Skeletal muscle satellite cell (primary cell): ENCODE measurements around the gene BEAN1.
"Not testable (repeated sequence)": the region's sequence is repeated elsewhere in the genome, so short reads cannot be mapped to it uniquely, and the experiment has no call there.

Experiments used
- H3K27me3 ChIP-seq: 2 replicates; pipeline ENCODE4 v1.7.0; 2013; ENCODE audit warnings: low read length; ENCODE audit not compliant: control insufficient read depth, insufficient read depth
- H3K36me3 ChIP-seq: 2 replicates; pipeline ENCODE4 v1.7.0; 2013; ENCODE audit warnings: mild to moderate bottlenecking, control low read depth, low read length; ENCODE audit not compliant: insufficient read depth
- H3K4me1 ChIP-seq: 2 replicates; pipeline ENCODE4 v1.7.0; 2013; ENCODE audit warnings: low read length; ENCODE audit not compliant: control insufficient read depth, insufficient read depth
- H3K4me2 ChIP-seq: 2 replicates; pipeline ENCODE4 v1.7.0; 2013; ENCODE audit warnings: mild to moderate bottlenecking, low read length
- H3K4me3 ChIP-seq: 2 replicates; pipeline ENCODE4 v1.7.0; 2013; ENCODE audit warnings: low read length
- H3K9ac ChIP-seq: 2 replicates; pipeline ENCODE4 v1.7.0; 2013; ENCODE audit warnings: mild to moderate bottlenecking, low read depth, low read length, moderate library complexity
- H3K9me3 ChIP-seq: replicated peaks from 2 replicates; pipeline ENCODE4 v1.7.0; 2013; ENCODE audit warnings: mild to moderate bottlenecking, control low read depth, low read length

BEAN1 gene

GRCh38 chr16:66494916-66495315 lies 67.8 kb downstream of the BEAN1 start:
- Histone ChIP-seq H3K9me3 (no peaks in the 10 kb centered on the region), H3K4me3 (no peak overlapping the region), H3K9ac (no peak overlapping the region), H3K36me3 (no peaks in the 10 kb centered on the region), H3K4me1 (no peaks in the 10 kb centered on the region), H3K4me2 (no peak overlapping the region), H3K27me3 (no peaks in the 10 kb centered on the region)

GRCh38 chr16:66495440-66495839 lies 68.3 kb downstream of the BEAN1 start:
- Histone ChIP-seq H3K9ac (no peak overlapping the region), H3K4me3 (no peak overlapping the region), H3K36me3 (no peaks in the 10 kb centered on the region), H3K27me3 (no peaks in the 10 kb centered on the region), H3K4me2 (no peak overlapping the region), H3K9me3 (no peaks in the 10 kb centered on the region), H3K4me1 (no peaks in the 10 kb centered on the region)

DNA sequence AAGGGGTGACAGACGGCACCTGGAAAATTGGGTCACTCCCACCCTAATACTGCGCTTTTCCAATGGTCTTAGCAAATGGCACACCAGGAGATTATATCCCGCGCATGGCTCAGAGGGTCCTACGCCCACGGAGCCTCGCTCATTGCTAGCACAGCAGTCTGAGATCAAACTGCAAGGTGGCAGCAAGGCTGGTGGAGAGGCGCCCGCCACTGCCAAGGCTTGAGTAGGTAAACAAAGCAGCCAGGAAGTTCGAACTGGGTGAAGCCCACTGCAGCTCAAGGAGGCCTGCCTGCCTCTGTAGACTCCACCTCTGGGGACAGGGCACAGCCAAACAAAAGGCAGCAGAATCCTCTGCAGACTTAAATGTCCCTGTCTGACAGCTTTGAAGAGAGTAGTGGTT lies 69.1 kb downstream of the BEAN1 start:
- not testable (repeated sequence) for H3K9ac ChIP-seq, H3K36me3 ChIP-seq, H3K9me3 ChIP-seq, H3K4me3 ChIP-seq, H3K4me2 ChIP-seq, H3K27me3 ChIP-seq, H3K4me1 ChIP-seq

GRCh38 chr16:66497921-66498320 lies 70.8 kb downstream of the BEAN1 start:
- not testable (repeated sequence) for H3K9ac ChIP-seq, H3K4me3 ChIP-seq, H3K4me2 ChIP-seq

DNA sequence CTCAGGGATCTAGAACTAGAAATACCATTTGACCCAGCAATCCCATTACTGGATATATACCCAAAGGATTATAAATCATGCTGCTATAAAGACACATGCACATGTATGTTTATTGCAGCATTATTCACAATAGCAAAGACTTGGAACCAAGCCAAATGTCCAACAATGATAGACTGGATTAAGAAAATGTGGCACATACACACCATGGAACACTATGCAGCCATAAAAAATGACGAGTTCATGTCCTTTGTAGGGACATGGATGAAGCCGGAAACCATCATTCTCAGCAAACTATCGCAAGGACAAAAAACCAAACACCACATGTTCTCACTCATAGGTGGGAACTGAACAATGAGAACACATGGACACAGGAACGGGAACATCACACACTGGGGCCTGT lies 74.5 kb downstream of the BEAN1 start:
- H3K9ac ChIP-seq, H3K27me3 ChIP-seq, H3K4me2 ChIP-seq, H3K4me3 ChIP-seq, H3K9me3 ChIP-seq, H3K36me3 ChIP-seq: not testable (repeated sequence)
- H3K4me1 ChIP-seq = peaks cover 20% of the 10 kb centered on the region

More at GRCh38 chr16:66497921-66498320, 70.8 kb downstream of the BEAN1 start:
- not testable (repeated sequence) for H3K27me3 ChIP-seq, H3K9me3 ChIP-seq, H3K4me1 ChIP-seq, H3K36me3 ChIP-seq

GRCh38 chr16:66502020-66502913 lies 75.2 kb downstream of the BEAN1 start:
- Histone ChIP-seq H3K9ac (no peak overlapping the region), H3K4me1 (peaks cover 20% of the 10 kb centered on the region), H3K36me3 (no peaks in the 10 kb centered on the region), H3K4me2 (peak overlapping the region; percentile 13), H3K9me3 (no peaks in the 10 kb centered on the region), H3K27me3 (no peaks in the 10 kb centered on the region), H3K4me3 (no peak overlapping the region)

DNA sequence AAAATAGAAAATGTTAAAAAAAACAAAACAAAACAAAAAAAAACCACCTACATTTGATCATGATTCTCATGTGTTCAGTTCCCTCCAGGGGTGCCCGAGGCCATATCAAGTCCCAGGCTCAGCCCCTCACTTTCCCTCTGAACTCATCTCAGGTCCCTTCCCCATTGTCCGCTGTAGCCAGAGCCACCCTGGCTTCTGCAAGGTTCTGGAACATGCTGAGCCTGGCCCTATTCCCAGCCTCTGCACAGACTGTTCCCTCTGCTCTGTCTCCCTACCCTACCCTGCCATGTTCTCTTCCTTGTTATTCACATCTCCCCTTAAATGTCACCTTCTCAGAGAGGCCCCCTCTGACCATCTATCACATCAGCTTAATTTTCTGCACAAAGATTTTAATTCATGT lies 75.9 kb downstream of the BEAN1 start:
- peak overlapping the region; percentile 33 for H3K4me2 ChIP-seq
- H3K9ac ChIP-seq = no peak overlapping the region
- H3K4me1 ChIP-seq = peaks cover 20% of the 10 kb centered on the region
- no peak overlapping the region for H3K4me3 ChIP-seq
- H3K36me3 ChIP-seq = no peaks in the 10 kb centered on the region
- H3K27me3 ChIP-seq = no peaks in the 10 kb centered on the region
- no peaks in the 10 kb centered on the region for H3K9me3 ChIP-seq

- peak overlapping the region; percentile 33 for H3K4me2 ChIP-seq
- no peak overlapping the region for H3K4me3 ChIP-seq
- no peaks in the 10 kb centered on the region for H3K27me3 ChIP-seq
Observed at GRCh38 chr16:66503612-66504011, 76.5 kb downstream of the BEAN1 start.

DNA sequence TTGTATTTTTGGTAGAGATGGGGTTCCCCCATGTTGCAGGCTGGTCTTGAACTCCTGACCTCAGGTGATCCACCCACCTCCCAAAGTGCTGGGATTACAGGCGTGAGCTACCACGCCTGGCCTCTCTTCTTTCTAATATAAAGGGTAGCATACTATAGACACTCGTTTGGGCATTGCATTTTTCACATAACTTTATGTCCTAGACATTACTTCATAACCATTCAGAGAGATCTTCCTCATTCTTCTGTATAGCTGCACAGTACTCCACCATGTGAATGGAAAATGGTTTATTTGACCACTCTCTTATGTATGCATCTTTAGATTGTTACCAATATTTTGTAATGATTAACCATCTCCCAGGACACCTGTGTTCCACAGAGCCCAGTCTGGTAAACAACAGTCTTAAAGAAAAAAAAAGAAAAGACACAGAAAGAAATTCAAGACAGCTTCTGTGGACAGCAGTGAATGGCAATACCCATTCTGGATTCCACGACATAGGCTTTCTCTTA lies 80.7 kb downstream of the BEAN1 start:
- H3K4me3 ChIP-seq = no peak overlapping the region
- H3K36me3 ChIP-seq = no peaks in the 10 kb centered on the region
- peaks cover 32% of the 10 kb centered on the region for H3K4me1 ChIP-seq
- no peaks in the 10 kb centered on the region for H3K9me3 ChIP-seq
- no peak overlapping the region for H3K9ac ChIP-seq
- no peak overlapping the region for H3K4me2 ChIP-seq
- no peaks in the 10 kb centered on the region for H3K27me3 ChIP-seq

More at GRCh38 chr16:66503612-66504011, 76.5 kb downstream of the BEAN1 start:
- Histone ChIP-seq H3K4me1 (peaks cover 20% of the 10 kb centered on the region), H3K36me3 (no peaks in the 10 kb centered on the region), H3K9ac (no peak overlapping the region), H3K9me3 (no peaks in the 10 kb centered on the region)

GRCh38 chr16:66508248-66508913 lies 81.3 kb downstream of the BEAN1 start:
- Histone ChIP-seq H3K36me3 (no peaks in the 10 kb centered on the region), H3K27me3 (no peaks in the 10 kb centered on the region), H3K4me2 (no peak overlapping the region), H3K9ac (no peak overlapping the region), H3K9me3 (no peaks in the 10 kb centered on the region), H3K4me1 (peaks cover 32% of the 10 kb centered on the region), H3K4me3 (no peak overlapping the region)

- H3K4me1 ChIP-seq = peaks cover 30% of the 10 kb centered on the region
- no peak overlapping the region for H3K4me3 ChIP-seq
- H3K36me3 ChIP-seq = no peaks in the 10 kb centered on the region
- no peaks in the 10 kb centered on the region for H3K9me3 ChIP-seq
- H3K9ac ChIP-seq = no peak overlapping the region
- H3K27me3 ChIP-seq = no peaks in the 10 kb centered on the region
- H3K4me2 ChIP-seq = no peak overlapping the region
Observed at GRCh38 chr16:66508914-66509496, 81.9 kb downstream of the BEAN1 start.
